Gastrocnemius medialis (tissue), 4 donors: ENCODE results near the gene TWIST2. TPM values are rescaled to one million over a fixed set of nuclear protein-coding genes. Genes with fewer than 3 reads are reported as not detected.

Source experiments
- ATAC-seq, 2 donors: fragments of 150-250 bp; one replicate each; pipeline ENCODE4 v1.9.1; 2016
- DNase-seq, 2 donors: peaks; one replicate each; pipeline ENCODE4 v3.0.0-alpha.2; 2019
- H3K27ac ChIP-seq, 4 donors: fragments of 200-600 bp; sonication (generic); 1 replicate in 1 of 4; 2 replicates in 3 of 4; pipeline ENCODE4 v1.5.1; 2016 to 2018; ENCODE audit warnings: mild to moderate bottlenecking in 2 of 4, moderate library complexity in 1 of 4
- H3K27me3 ChIP-seq, 3 donors: fragments of 200-600 bp; sonication (generic) in 2 of 3; 1 replicate in 1 of 3; 2 replicates in 2 of 3; pipeline versions ENCODE4 v1.5.1 to v1.6.0; 2016 to 2019; ENCODE audit warnings: mild to moderate bottlenecking in 1 of 3, moderate library complexity in 1 of 3
- H3K36me3 ChIP-seq, 2 donors: fragments of 200-600 bp; sonication (generic) in 1 of 2; one replicate each; pipeline ENCODE4 v1.5.1; 2017 to 2018
- H3K4me1 ChIP-seq, 2 donors: fragments of 200-600 bp; sonication (generic) in 1 of 2; one replicate each; pipeline ENCODE4 v1.5.1; 2016 to 2017; ENCODE audit warnings: mild to moderate bottlenecking in 2 of 2
- H3K4me3 ChIP-seq, 4 donors: fragments of 200-600 bp; sonication (generic) in 3 of 4; 1 replicate in 1 of 4; 2 replicates in 3 of 4; pipeline ENCODE4 v1.5.1; 2016 to 2019; ENCODE audit warnings: mild to moderate bottlenecking in 2 of 4
- H3K9me3 ChIP-seq, 3 donors: fragments of 200-600 bp; sonication (generic) in 2 of 3; 1 replicate in 1 of 3; 2 replicates in 2 of 3; pipeline ENCODE4 v1.5.1; 2016 to 2019
- POLR2A ChIP-seq, 2 donors: fragments of 450-650 bp; IDR thresholded peaks; one replicate each; pipeline ENCODE4 v1.6.1; 2017; ENCODE audit warnings: antibody characterized with exemption in 2 of 2, mild to moderate bottlenecking in 2 of 2, moderate library complexity in 2 of 2
- in situ Hi-C, 4 donors: fragments of 200-750 bp; cut with MboI; loops; one replicate each; pipeline versions ENCODE4 v1.15.0 to v1.8.0; 2017; ENCODE audit warnings: low sequenced_read_pairs in 4 of 4
- intact Hi-C: fragments of 100-400 bp; cut with DNase I; formaldehyde crosslinking; loops from one replicate; pipeline ENCODE4 v1.15.1; 2023; ENCODE audit warnings: low total_unique reads
- total RNA-seq, 4 donors: library from RNA; depleted of rRNA; stranded (reverse); fragments of >200 nt; gene quantifications; one replicate each; pipeline versions ENCODE4 v1.1.0 to v1.2.3, GENCODE V29; 2016
- TF ChIP-seq, protein P1 (sequence below), 5 experiments: fragments of 450-650 bp in 3 of 5; fragments of 200-600 bp in 2 of 5; sonication (generic) in 2 of 5; IDR thresholded peaks in 4 of 5; conservative IDR thresholded peaks in 1 of 5; 1 replicate in 4 of 5; 2 replicates in 1 of 5; pipeline ENCODE4 v1.5.1; 2016 to 2019; ENCODE audit warnings: antibody characterized with exemption in 5 of 5, mild to moderate bottlenecking in 3 of 5, moderate library complexity in 3 of 5

TWIST2 gene
- total RNA-seq, 4 donors from 2014 or later: 1.9 to 9.3 (median 2.2) TPM

DNA sequence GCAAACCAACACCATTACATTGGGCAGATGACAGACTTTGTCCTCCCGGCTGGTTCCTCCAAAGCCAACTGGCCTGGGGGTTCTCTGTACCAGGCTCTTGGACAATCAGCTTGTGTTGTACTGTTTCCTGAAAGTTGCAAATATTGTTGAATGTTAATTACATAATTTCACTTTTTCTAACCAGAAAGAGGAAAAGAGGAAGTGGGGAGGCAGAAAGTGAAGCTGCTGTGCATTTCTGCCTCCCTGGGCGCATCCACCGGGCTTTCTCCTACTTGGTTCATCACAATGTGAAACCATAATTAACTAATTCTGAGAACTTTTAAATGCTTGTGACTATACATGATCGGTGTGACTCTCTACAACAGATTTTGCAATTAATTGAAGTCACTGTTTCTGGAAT lies 10.1 kb downstream of the TWIST2 start:
- intact Hi-C loops (no loop called here), in situ Hi-C loops (no loop called here)
- TF ChIP-seq, protein P1, sequence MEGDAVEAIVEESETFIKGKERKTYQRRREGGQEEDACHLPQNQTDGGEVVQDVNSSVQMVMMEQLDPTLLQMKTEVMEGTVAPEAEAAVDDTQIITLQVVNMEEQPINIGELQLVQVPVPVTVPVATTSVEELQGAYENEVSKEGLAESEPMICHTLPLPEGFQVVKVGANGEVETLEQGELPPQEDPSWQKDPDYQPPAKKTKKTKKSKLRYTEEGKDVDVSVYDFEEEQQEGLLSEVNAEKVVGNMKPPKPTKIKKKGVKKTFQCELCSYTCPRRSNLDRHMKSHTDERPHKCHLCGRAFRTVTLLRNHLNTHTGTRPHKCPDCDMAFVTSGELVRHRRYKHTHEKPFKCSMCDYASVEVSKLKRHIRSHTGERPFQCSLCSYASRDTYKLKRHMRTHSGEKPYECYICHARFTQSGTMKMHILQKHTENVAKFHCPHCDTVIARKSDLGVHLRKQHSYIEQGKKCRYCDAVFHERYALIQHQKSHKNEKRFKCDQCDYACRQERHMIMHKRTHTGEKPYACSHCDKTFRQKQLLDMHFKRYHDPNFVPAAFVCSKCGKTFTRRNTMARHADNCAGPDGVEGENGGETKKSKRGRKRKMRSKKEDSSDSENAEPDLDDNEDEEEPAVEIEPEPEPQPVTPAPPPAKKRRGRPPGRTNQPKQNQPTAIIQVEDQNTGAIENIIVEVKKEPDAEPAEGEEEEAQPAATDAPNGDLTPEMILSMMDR (IDR thresholded peaks at IDR 0.05 in 4 of 5, conservative IDR thresholded peaks at IDR 0.05 in 1 of 5): no peak
- no peak for TF ChIP-seq POLR2A (IDR thresholded peaks at IDR 0.05)
- ATAC-seq (no peak), DNase-seq (no peak)
- Histone ChIP-seq H3K4me1 (no peaks in the 10 kb centered on the region), H3K4me3 (no peak overlapping the region), H3K36me3 (no peaks in the 10 kb centered on the region), H3K27me3 (peaks cover 0 to 27% (median 5%) of the 10 kb centered on the region in 3 donors), H3K27ac (no peak overlapping the region), H3K9me3 (no peaks in the 10 kb centered on the region)

DNA sequence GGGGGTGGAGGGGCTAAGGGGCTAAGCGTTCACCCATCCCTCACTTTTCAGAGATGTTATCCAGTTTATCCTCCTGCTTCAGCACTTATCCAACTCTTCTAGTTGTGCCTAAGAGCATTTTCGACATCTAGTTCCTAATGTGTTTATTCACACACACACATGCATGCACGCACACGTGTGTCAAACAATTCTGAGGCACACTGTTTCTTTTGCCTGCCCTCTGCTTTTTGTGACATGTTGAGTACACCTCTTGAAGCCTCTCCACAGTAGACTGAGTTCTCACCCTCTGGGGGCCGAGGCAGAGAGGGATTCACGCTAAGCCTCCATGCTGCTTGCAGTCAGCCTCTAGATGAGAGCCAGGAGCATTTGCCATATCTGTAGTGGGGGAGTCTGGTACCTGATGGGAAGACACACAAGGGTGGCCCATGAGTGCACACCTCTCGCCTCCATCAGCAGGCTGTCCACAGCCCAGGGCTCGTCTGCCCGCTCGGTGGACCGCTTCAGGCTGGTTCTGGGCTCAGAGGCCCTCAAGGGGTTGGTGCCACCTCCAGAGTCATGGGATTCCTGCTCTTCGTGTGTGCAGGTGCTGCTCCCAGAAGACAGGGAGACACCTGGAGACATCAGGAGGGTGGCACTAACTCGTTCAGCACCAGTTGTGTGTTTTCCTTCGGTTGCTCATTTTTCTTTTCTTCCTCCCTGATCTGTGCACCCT lies 11.9 kb downstream of the TWIST2 start:
- peaks cover 0 to 4% of the 10 kb centered on the region in 2 donors for H3K4me1 ChIP-seq
- in situ Hi-C loops: no loop called here
- TF ChIP-seq POLR2A (IDR thresholded peaks at IDR 0.05): no peak
- TF ChIP-seq, protein P1 (IDR thresholded peaks at IDR 0.05 in 4 of 5, conservative IDR thresholded peaks at IDR 0.05 in 1 of 5): no peak
- H3K27ac ChIP-seq: no peak overlapping the region
- H3K9me3 ChIP-seq: no peaks in the 10 kb centered on the region
- no peaks in the 10 kb centered on the region for H3K36me3 ChIP-seq
- no peak overlapping the region for H3K4me3 ChIP-seq
- intact Hi-C loops: no loop called here
- DNase-seq: no peak
- no peak for ATAC-seq
- peaks cover 0 to 23% (median 0%) of the 10 kb centered on the region in 3 donors for H3K27me3 ChIP-seq

DNA sequence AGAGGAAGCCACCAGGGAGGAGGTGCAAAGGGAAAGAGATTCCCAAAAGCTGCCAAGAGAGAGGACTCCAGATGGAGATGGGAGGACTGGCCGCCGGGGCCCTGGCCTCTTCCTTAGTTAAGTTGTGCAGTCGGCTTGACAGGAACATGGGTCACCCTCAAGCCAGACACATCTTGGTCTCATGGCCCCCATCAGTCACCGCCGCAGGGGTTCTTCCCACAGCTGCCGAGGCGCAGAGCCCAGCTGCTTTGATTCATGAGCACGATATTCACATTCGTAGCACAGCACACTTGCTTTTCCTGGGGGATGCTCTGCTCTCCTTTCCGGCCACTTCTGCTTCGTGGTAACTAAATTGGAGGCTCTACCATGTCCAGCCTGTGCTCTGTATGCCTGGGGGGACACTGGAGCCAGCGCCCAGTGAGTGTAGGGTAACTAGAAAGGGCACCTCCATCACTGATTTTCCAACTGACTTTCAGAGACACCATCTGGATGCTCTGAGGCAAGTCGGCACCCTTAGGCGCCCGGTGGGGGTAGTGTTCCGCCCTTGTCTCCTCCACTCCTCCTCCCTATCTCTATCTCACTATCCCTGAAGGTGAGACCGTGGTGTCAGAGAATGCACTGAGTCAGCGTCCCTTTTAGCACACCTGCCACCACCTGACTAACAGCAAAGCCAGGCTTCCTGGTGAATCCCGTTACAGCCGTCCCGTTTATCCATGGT lies 13.3 kb downstream of the TWIST2 start:
- ATAC-seq (no peak), DNase-seq (no peak)
- no peak for TF ChIP-seq POLR2A (IDR thresholded peaks at IDR 0.05)
- TF ChIP-seq, protein P1 (IDR thresholded peaks at IDR 0.05 in 4 of 5, conservative IDR thresholded peaks at IDR 0.05 in 1 of 5): no peak
- intact Hi-C loops: no loop called here
- H3K27me3 ChIP-seq: peaks cover 0 to 11% (median 0%) of the 10 kb centered on the region in 3 donors
- H3K4me1 ChIP-seq: peaks cover 0 to 4% of the 10 kb centered on the region in 2 donors
- no peak overlapping the region for H3K27ac ChIP-seq
- in situ Hi-C loops: no loop called here
- H3K36me3 ChIP-seq: no peaks in the 10 kb centered on the region
- no peak overlapping the region for H3K4me3 ChIP-seq
- H3K9me3 ChIP-seq: no peaks in the 10 kb centered on the region

DNA sequence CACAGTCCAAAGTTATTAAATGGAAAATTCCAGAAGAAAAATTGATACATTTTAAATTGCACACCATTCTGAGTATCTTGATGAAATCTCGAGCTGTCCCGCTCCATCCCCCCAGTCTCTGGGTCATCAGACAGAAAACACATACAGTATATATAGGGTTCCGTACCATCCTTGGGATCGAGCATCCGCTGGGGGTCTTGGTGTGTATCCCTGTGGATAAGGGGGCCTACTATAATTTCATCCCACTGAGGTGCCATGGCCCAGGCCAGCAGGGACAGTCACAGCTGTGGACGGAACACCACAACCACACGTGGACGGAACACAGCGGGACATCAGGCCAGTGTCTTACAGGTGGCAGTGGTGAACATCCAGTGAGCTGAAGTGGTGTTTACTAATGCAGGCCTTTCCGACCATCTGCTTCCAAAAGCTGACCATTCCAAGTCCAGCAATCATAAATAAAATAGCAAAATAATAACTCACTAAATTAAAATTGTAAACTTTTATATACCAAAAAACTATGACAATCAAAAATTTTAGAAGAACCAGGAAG lies 14.0 kb downstream of the TWIST2 start:
- intact Hi-C loops: no loop called here
- ATAC-seq: no peak
- Histone ChIP-seq H3K4me3 (no peak overlapping the region), H3K4me1 (peaks cover 0 to 4% of the 10 kb centered on the region in 2 donors), H3K9me3 (no peaks in the 10 kb centered on the region), H3K36me3 (no peaks in the 10 kb centered on the region), H3K27ac (no peak overlapping the region), H3K27me3 (peaks cover 0 to 10% (median 0%) of the 10 kb centered on the region in 3 donors)
- in situ Hi-C loops: no loop called here
- no peak for DNase-seq
- TF ChIP-seq, protein P1 (IDR thresholded peaks at IDR 0.05 in 4 of 5, conservative IDR thresholded peaks at IDR 0.05 in 1 of 5): no peak
- no peak for TF ChIP-seq POLR2A (IDR thresholded peaks at IDR 0.05)
